ENCODE results near the gene RCAN2.

Gene RCAN2

GRCh38 chr6:46290421-46291274 is 200.6 kb downstream of the RCAN2 start:
- no peak for DNase-seq (ENCODE audit: low read depth)

- no peak for DNase-seq (ENCODE audit: low read depth)
Measured at GRCh38 chr6:46289898-46290297, 201.4 kb downstream of the RCAN2 start.

- no peak for DNase-seq (ENCODE audit: low read depth)
Measured at GRCh38 chr6:46288835-46289234, 202.4 kb downstream of the RCAN2 start.

- DNase-seq (ENCODE audit: low read depth) = no peak
Measured at GRCh38 chr6:46287681-46288080, 203.6 kb downstream of the RCAN2 start.

- no peak for DNase-seq (ENCODE audit: low read depth)
Measured at GRCh38 chr6:46287043-46287442, 204.2 kb downstream of the RCAN2 start.

- DNase-seq (ENCODE audit: low read depth) = no peak
Measured at GRCh38 chr6:46284475-46284874, 206.8 kb downstream of the RCAN2 start.

- DNase-seq (ENCODE audit: low read depth) = no peak
Measured at GRCh38 chr6:46281110-46281509, 210.1 kb downstream of the RCAN2 start.

GRCh38 chr6:46279874-46280273 is 211.4 kb downstream of the RCAN2 start:
- DNase-seq (ENCODE audit: low read depth) = no peak

GRCh38 chr6:46276576-46277142 is 214.6 kb downstream of the RCAN2 start:
- DNase-seq (ENCODE audit: low read depth) = no peak

- no peak for DNase-seq (ENCODE audit: low read depth)
Measured at GRCh38 chr6:46274502-46274901, 216.7 kb downstream of the RCAN2 start.

- DNase-seq (ENCODE audit: low read depth) = no peak
Measured at GRCh38 chr6:46273911-46274310, 217.3 kb downstream of the RCAN2 start.

GRCh38 chr6:46271728-46272127 is 219.5 kb downstream of the RCAN2 start:
- no peak for DNase-seq (ENCODE audit: low read depth)

GRCh38 chr6:46271107-46271506 is 220.1 kb downstream of the RCAN2 start:
- no peak for DNase-seq (ENCODE audit: low read depth)

GRCh38 chr6:46270336-46270735 is 220.9 kb downstream of the RCAN2 start:
- DNase-seq (ENCODE audit: low read depth) = no peak

- DNase-seq (ENCODE audit: low read depth) = no peak
Measured at GRCh38 chr6:46269447-46270229, 221.6 kb downstream of the RCAN2 start.

GRCh38 chr6:46267515-46267914 is 223.7 kb downstream of the RCAN2 start:
- DNase-seq (ENCODE audit: low read depth) = no peak

GRCh38 chr6:46265373-46265772 is 225.9 kb downstream of the RCAN2 start:
- no peak for DNase-seq (ENCODE audit: low read depth)

GRCh38 chr6:46263707-46264086 is 227.6 kb downstream of the RCAN2 start:
- DNase-seq (ENCODE audit: low read depth) = no peak

- DNase-seq (ENCODE audit: low read depth) = no peak
Measured at GRCh38 chr6:46262928-46263706, 228.1 kb downstream of the RCAN2 start.

GRCh38 chr6:46258249-46258648 is 233.0 kb downstream of the RCAN2 start:
- DNase-seq (ENCODE audit: low read depth) = no peak

GRCh38 chr6:46255528-46255927 is 235.7 kb downstream of the RCAN2 start:
- no peak for DNase-seq (ENCODE audit: low read depth)

- DNase-seq (ENCODE audit: low read depth) = no peak
Measured at GRCh38 chr6:46254946-46255345, 236.3 kb downstream of the RCAN2 start.

All from stimulated activated CD8-positive, alpha-beta memory T cell treated with anti-CD3 and anti-CD28 coated beads, Interleukin-15, amount 100 ng/mL, for 1 hour (primary cell).